Measurements from ENCODE around the gene PFKFB2.

DNA sequence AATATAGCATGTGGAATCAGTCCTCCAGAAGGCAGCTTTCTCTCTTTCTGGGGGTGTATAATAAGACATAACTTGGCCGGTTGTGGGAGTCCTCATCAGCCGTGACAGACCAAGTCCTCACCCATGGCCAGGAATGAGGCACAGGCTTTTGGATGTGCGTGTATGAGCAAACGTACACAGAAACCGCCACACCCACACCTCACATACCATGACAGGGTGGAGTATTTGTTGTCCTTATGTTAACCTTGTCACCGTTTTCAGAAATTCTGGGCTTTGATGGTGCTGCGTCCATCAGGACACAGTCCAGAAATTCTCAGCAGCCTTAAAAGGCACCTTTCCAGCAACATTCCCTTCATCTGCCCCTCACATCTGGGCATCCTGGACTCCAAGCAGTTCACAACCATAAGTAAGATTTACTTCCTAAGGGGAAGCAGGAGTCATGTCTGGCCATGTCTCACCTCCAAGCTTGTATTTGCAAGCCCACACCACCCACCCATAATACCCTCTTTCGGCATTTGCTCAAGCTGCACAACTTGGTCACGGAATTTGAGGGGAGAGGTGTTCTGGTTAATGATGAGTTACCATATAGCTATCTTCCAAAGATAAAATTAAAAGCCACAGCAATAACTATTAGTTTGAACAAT is 32.9 kb upstream of the PFKFB2 start:
- TF ChIP-seq SUZ12 (IDR thresholded peaks at IDR 0.05; ENCODE audit: extremely low read depth, insufficient read depth, insufficient read length), result no peak
- no peak for TF ChIP-seq YY1 (IDR thresholded peaks at IDR 0.05; ENCODE audit: insufficient read depth, insufficient read length)

Measured in NT2/D1 (cell line).